Stimulated activated CD4-positive, alpha-beta T cell treated with anti-CD3 and anti-CD28 coated beads, Interleukin-1b, Interleukin-23, amount 100 ng/mL, for 24 hours (primary cell): ENCODE measurements around the gene PPIP5K1.

Experiments
- DNase-seq, 4 experiments: peaks; one replicate each; pipeline ENCODE4 v3.0.0-alpha.2; 2020; ENCODE audit warnings: low read depth in 4 of 4, low spot score in 1 of 4

PPIP5K1 gene

GRCh38 chr15:43492673-43493601 is 97.1 kb downstream of the PPIP5K1 start, which contains the start of gene TP53BP1:
Gene TP53BP1, minus strand, starts transcription at chr15:43493156. Its CDS starts 113 bp downstream, at chr15:43493043.
- DNase-seq = peak; percentile 80 to 97 (median 91)

GRCh38 chr15:43492266-43492665 is 97.7 kb downstream of the PPIP5K1 start:
- no peak for DNase-seq

GRCh38 chr15:43489191-43489590 is 100.8 kb downstream of the PPIP5K1 start:
- no peak for DNase-seq

- no peak for DNase-seq
Measured at GRCh38 chr15:43488790-43489189, 101.2 kb downstream of the PPIP5K1 start.

- DNase-seq = no peak
Measured at GRCh38 chr15:43487271-43487895, 102.6 kb downstream of the PPIP5K1 start.

- DNase-seq = no peak
Measured at GRCh38 chr15:43484455-43484854, 105.6 kb downstream of the PPIP5K1 start.
